Suppressor macrophage (primary cell): Measurements from ENCODE around the gene MCFD2.
"Not testable (repeated sequence)": the region's sequence is repeated elsewhere in the genome, so short reads cannot be mapped to it uniquely, and the experiment has no call there.

Experiments
- DNase-seq, 4 experiments: peaks; one replicate each; pipeline ENCODE4 v3.0.0-alpha.2; 2020 to 2022

Gene MCFD2

DNA sequence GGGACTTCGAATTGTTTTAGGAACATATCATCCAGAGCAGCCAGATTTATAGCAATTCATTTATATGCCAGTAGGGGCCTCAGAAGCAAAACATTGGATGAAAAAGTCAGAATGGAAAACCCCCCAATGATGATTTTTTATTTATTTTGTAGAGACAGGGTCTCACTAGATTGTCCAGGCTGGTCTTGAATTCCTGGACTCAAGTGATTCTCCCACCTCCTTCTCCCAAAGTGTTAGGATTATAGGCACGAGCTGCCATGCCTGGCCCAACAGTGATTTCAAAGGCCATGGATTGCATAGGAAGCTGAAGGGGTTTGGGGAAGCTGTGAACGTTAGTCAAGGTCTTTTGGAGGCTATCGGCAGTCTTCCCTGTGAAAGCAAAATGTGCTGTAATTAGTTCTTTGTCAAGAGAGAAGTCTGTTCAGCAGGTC lies 21.9 kb upstream of the MCFD2 start:
- DNase-seq = peak; percentile 22 to 68 (median 52)

DNA sequence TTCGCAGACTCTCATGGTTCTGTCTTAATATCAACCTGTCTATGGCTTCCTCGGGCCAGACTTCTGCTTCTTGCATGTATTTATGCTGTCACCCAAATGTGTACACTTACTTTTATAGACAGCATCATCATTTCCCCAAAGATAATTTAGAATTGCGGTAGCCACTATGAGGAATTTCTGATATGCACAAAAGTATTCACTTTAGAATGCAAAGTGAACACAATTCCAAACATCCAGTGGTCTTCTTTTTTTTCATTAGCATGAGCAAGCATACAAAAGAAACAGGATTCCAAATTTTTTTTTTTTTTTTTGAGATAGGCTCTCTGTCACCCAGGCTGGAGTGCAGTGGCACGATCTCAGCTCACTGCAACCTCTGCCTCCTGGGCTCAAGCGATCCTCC lies 21.0 kb upstream of the MCFD2 start:
- DNase-seq = no peak

DNA sequence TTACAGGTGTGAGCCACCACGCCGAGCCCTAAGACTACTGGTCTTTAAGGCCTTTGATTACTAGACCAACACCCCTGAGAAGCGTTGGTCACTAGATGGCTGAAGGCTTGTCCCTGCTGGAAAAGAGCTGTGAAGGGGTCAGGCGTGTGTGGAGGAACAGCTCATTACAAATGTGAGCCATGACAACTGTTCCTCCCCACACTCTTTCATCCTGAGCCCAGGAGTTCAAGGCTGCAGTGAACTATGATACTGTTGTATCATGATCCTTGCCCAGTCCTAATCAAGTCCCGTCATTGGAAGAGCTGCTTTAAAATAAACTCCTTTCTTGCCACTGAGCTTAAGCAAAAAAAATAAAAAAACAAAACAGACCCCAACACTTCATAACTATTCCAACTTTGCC lies 19.5 kb upstream of the MCFD2 start:
- no peak for DNase-seq

DNA sequence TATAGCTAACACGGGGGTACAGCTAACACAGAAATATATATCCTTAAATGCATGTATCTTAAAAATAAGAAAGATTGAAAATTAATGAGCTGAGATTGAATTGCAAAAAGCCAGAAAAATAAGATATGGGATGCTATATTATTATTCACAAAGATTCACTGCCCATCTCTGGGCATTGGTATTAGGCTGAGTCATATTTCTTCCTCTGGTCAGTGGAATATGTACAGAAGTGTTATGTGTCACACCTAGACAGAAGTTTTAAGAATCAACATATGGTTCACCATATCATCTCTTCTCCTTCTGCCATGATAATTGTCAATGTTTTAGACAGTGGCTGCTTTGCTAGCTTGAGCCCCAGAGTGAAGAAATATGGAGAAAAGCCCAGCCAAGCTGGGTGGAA lies 14.0 kb upstream of the MCFD2 start:
- no peak for DNase-seq

DNA sequence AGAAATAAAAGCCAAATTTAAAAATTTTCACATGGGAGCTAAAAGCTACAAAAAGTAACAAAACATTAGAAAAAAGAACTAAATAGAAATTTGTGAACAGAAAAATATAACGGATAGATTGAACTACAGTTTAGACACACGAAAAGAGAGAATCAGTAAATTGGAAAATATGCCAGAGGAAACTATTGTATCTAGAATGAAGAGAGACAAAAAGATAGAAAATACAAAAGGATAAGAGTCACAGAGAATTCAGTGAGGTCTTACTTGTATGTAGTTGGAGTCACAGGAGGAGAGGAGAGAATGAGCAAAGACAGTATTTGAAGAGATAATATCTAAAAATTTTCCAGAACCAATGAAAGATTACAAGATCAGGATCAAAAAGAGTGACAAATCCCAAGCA lies 11.3 kb upstream of the MCFD2 start:
- no peak for DNase-seq

DNA sequence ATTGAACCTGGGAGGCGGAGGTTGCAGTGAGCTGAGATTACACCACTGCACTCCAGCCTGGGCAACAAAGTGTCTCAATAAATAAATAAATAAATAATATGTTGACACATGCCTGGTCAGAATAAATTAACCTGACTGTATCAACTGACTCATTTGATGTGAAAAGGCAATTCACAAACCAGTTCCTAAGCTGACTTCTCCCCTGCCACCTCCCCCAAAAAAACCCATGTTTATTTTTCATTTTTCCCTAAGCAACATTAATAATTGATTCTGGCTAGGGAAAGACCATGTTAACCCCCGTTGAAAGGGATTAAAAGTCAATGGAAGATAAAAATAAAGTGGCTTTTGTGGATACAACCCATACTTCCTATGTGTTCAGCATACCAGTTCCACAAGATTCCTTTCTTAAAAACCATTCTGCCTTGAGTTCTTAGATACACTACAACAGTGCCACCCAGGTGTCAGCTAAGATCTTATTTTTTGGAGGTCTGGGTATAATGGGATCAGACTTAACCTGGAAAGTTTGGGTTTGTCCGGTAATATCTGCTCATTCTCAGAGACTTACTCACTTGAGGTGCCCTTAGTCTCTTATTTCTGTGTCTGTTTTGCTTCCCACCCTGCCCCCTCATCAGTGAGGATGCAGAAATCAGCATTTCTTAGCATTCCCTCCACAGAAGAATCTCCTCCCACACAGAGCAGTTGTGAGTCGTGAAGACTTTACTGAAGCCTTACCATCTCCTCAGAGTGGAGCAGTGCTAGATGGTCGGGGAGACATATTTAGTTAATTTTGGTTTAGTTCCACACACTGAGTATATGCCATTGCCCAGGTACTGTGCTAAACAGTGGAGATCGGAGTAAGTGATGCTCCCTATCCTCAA lies 10.1 kb upstream of the MCFD2 start:
- peak in 2 of 4 experiments; percentile 28 to 31 for DNase-seq

DNA sequence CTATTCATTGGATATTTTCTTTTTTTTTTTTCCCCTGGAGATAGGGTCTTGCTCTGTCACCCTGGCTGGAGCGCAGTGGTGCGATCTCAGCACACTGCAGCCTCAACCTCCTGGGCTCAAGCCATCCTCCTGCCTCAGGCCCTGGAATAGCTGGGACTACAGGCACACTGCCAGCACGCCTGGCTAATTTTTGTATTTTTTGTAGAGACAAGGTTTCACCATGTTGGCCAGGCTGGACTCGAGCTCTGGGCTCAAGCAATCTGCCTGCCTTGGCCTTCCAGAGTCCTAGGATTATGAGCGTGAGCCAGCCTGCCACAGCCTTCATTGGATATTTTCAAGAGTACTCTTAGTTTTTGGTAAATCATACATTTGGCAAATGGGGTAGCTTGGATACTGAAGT lies 9.0 kb upstream of the MCFD2 start:
- DNase-seq = no peak

DNA sequence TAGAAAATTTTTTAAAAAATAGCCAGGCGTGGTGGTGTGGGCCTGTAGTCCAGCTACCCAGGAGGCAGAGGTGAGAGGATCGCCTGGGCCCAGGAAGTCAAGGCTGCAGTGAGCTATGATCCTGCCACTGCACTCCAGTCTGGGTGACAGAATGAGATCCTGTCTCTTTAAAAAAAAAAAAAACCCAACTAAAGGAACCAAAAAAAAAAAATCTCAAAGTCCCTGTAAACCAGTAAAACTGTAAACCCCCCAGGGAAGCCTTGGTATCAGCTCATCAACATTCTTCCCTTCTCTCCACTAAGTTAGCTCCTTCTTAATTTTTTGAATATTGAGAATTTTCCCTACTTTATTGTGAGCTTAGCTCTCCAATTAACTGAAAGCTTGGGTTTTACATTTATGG lies 8.4 kb upstream of the MCFD2 start:
- no peak for DNase-seq

DNA sequence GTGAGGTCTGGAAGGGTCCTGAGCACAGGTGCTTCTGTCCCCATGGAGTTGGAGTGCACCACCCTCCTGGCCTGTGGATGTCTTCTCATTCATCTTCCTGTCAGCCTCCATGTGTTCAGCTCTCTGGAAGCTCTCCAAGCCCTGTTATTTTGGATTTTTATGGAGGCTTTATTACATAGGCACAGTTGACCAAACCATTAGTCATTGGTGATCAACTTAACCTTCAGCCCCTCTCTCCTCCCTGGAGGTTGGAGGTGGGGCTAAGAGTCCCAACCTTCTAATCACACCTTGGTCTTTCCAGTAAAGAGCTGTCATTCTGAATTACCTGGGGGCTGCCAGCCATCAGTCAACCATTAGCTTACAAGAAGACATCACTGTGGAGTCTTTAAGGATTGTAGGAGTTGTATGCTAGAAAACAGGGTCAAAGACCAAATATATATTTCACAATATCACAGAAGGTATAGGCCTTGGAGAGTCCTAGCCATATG lies 7.5 kb upstream of the MCFD2 start:
- DNase-seq = no peak

DNA sequence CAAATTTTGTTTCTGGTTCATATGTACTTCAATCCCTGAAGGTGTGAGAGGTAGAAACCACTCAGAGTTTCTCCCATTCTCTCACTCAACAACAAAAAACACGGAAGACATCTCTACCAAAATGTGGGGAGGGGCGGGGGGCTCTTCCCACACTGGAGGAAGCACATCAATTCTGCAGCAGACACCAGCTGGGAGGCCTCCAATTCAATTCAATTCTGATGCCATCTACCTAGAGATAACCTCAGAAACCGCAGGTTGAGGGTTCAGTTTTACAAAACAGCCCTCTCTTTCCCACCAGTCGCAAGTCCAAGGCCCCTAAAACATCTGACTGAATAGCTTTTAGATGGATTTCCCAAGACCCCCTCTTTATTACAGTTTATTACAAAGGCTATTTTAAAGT lies 7.0 kb upstream of the MCFD2 start:
- DNase-seq = no peak

DNA sequence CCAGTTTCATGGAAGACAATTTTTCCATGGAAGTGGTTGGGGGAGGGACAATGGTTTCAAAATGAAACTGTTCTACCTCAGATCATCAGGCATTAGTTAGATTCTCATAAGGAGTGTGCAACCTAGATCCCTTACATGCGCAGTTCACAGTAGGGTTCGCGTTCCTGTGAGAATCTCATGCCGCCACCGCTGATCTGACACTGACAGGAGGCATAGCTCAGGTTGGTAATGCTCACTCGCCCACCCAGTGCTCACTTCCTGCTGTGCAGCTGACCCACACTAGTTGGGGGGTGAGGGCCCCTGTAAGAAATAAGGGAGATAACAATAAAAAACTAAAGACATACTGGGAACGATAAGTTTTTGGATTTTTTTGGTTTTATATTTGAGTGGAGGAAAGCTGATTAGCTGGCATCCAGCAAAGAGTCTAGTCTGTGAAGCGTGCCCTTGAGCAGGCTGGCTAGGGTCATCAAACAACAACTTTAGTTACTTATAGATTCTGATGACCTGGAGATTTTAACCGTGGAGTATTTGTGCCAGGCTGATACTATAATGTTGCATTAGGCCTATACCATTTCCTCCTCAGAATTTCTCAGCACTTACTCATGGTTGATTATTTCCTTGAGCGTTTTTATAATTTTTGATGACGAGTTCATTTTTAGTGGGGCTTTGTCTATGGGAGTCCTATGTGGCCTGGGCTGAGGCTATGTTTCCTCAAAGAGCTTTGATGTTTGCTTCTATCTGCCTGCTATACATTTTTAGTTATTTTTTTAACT lies 6.3 kb upstream of the MCFD2 start:
- DNase-seq = no peak

DNA sequence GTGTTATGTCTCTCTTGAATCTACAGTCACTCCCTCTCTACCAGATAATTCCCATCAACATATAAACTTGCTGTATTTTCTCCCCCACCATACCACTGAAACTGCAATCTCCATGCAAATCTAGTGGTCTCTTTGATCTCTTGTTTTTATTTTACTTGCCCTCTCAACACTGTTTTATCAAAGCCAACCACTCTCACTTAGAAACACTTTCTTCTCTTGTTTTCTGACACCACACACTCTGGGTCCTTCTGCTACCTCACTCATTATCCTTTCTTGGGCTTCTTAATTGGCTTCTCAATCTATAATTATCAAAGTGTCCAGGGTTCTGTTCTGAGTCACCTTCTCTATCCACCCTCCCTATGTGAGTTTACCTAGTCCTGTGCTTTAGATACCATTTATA lies 2.0 kb upstream of the MCFD2 start:
- no peak for DNase-seq

DNA sequence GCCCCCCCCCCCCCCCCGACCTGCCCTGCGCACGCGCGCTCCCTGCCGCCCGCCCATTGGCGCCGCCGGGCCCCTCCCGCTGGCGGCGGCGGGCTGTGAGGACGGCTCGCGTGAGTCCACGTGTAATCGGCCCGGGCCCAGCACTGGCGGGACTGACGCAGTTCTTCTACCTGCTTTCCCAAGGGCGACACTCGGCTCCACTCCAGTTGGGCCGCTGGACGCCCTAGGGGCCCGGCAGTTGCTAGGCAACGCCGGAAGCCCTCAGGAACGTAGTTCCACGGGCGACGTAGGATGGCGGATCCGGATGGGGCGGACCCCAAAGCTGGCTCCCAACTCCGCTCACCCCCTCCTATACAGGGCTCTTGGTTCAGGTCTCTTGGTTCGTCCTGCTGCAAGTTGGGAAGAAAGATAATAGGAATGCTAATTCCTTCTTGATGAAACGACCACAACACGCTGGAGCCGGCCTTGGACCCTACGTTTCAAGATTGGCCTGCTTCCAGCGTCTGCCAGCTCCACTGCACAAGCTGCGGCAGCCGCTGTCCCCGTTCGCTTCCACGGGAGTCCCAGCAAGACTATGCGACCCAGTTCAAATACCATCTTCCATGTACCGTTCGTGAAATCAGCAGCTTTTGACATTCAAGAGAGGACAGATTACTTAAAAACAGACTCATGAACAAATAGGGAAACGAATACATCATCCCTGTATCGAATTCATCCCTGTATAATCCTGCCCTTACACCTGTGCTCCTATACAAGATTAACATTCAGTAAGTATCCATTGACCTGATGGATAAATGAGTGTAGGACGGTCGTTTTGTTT lies 415 bp upstream of the MCFD2 start:
- DNase-seq = peak; percentile 82 to 92 (median 88)

DNA sequence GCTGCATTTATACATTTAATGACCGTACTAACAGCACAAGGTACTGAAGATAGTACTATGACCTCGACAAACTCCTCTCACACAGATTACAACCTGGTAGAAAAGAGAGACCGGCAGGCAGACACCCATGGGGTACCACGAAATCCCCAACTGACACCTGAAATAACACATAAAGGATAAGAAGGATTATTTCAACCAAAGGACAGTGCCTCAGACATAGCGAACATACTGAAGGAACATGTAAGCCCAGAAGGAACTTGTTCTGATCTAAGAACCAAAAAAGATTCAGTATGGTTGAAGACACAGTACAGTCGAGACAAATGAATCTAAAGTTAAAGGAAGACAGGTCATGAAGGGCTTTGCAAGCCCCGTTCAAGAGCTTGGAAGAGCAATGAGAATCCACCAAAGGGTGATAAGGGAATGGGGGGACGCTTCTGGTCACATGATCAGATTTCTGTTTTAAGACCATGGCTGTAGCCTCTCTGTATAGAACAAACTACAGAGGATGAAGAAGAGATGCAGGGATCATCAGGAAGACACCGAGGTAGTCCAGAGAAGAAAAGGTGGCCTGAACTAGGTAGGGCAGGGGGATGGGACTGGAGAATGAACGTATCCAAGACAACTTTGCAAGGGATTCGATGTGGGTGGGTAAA lies 902 bp downstream of the MCFD2 start:
- no peak for DNase-seq

DNA sequence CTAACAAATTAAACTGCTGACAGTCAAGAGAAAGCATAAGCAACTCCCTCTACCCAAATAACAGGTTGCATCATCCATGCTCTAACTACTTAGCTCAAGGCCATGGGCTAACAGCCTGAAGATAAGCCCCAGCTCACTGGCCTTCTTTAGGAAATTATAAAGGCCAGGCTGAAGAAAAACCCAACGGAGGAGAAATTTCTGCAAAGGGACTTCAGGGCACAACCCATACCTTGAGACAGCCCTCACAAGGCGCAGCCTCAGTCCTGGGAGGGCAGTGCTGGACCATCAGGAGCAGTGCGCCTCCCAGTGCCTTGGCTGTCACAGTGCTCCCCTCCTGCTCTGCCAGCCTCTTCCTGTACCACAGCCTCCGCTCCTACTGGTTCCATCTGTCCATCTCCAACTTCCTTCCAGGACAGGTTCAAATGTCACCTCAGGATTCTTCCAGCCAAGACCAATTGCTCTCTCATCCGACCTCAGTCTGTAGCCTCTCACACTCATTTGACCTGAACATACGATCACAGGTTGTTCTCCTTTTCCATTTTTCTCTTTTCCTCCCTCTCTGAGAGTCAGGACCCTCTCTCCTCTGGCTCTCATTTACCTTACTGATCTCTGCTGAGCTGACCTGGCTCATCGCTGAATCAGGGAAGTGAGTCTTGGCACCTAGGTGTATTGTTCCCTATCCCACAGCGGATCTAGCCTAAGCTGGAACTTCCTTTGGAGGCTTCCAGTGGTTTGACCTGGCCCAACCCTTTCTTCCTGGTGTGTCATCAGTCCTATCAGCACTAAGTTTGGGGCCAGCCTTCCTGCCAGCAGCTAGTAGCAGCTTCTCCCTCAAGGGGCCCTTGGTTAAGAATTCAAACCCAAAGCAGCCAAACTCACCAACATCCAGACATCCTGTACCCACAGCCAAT lies 1.9 kb downstream of the MCFD2 start:
- peak in 3 of 4 experiments; percentile 25 to 38 (median 25) for DNase-seq

DNA sequence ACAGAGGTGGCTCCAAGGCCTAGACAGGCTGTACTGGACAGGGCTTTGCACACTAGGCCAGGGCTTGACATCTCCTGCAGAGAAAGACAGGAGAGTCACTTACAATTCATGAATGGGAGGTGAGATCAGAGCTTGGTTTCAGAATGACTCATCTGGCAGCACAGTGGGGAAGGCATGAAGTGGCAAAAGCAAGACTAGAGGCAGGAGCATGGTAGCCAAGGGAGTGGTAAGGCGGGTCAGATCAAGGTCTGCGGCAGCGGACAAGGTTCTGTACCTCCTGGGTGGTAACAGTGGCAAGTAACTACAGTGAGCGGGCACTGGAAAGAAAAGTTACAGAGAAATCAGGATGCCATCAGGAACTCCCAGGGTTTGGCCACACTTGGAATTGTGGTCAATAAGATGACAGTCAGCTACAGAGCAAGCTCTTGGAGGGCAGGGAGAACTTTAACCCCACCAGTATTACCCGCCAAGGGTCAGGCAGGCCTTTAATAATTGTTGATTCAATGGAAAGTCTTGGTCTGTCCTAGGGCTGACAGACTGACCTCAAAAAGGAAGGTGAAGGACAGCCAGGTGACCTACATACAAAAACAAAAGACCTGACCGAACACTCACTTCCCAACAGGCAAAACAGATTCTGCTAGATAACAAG lies 5.7 kb downstream of the MCFD2 start:
- no peak for DNase-seq

DNA sequence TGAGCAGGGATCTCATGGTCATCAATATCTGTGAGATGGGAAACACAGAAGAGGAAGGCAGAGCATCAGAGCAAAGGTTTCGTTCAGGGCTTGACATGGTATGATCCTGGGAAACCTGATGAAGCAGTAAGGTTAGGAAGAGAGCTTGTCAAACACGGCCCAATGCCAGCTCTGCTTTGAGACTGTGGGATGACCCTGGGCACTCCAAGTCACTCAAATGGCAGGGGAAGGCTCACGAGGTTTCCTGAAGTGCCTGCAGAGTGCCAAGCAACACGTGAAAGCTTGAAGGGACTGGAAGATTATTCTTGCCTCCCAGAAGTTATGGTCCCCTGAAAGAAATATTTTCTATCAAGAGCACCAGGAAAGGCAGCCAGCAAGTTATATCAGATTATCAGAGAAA lies 6.5 kb downstream of the MCFD2 start:
- no peak for DNase-seq

DNA sequence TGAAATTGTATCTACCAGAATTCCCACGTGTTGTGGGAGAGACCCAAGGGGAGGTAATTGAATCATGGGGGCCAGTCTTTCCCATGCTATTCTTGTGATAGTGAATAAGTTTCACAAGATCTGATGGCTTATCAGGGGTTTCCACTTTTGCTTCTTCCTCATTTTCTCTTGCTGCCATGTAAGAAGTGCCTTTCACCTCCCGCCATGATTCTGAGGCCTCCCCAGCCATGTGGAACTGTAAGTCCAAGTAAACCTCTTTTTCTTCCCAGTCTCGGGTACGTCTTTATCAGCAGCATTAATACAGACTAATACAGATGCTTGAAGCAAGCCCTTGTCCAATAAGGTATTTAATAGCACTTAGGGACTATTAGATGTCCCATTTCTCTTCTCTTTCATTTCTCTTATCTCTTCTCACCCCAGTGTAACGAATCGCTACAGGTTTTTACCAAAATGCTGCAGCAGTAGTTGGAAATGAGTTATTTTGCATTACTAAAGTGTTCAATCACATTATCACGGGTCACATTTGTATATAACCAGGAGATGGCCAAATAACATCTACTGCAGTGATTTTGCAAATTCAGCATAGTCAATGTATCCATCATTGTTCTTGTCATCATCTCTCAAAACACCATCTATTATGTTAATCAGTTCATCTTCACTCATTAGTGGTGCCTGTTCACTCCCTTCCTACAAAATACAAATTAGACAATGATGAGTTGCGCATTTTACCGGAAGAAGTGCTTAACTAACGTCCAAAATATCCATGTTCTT lies 10.5 kb downstream of the MCFD2 start:
- not testable (repeated sequence) for DNase-seq

DNA sequence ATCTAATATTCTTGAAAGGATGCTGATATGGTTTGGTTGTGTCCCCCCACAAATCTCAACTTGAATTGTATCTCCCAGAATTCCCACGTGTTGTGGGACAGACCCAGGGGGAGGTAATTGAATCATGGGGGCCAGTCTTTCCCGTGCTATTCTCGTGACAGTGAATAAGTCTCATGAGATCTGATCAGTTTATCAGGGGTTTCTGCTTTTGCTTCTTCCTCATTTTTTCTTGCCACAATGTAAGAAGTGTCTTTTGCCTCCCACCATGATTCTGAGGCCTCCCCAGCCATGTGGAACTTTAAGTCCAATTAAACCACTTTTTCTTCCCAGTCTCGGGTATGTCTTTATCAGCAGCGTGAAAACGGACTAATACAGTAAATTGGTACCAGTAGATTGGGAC lies 12.6 kb downstream of the MCFD2 start:
- peak; percentile 52 to 78 (median 61) for DNase-seq

DNA sequence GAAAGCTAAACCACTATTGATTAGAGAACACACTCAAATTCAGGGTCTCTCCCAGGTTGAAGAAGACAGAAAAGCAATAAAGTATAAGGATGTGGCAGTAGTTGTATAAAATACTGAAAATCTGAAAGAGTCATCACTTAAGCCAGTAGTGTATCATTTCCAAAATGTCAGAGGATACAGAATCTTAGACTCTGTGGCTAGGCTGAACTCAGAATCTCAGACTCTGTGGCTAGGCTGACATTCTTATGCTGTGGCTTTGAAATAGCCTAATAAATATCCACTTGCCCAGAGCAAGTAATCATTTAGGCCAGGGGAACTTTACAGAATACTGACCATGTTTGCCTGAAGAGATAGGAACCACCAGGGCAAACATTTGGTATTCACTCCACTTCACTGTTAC lies 13.1 kb downstream of the MCFD2 start:
- DNase-seq = no peak
